HG02571 (cell line): ENCODE data around the gene GRIA1.
"Not testable (repeated sequence)": the region's sequence is repeated elsewhere in the genome, so short reads cannot be mapped to it uniquely, and the experiment has no call there.

Experiments
- ATAC-seq: cut with Tn5 transposase; IDR thresholded peaks from one replicate; pipeline ENCODE4 v1.9.1; 2021; ENCODE audit warnings: mild to moderate bottlenecking, moderate library complexity; ENCODE audit not compliant: unreplicated experiment

The GRIA1 gene

GRCh38 chr5:153816870-153817269 is 326.4 kb downstream of the GRIA1 start:
- ATAC-seq: no peak

- ATAC-seq: no peak
Measured at GRCh38 chr5:153818626-153819025, 328.2 kb downstream of the GRIA1 start.

GRCh38 chr5:153823036-153823435 is 332.6 kb downstream of the GRIA1 start:
- ATAC-seq: no peak

- no peak for ATAC-seq
Measured at GRCh38 chr5:153824909-153825308, 334.4 kb downstream of the GRIA1 start.

GRCh38 chr5:153827397-153827796 is 336.9 kb downstream of the GRIA1 start:
- ATAC-seq: no peak

- ATAC-seq: no peak
Measured at GRCh38 chr5:153829510-153830065, 339.1 kb downstream of the GRIA1 start.

GRCh38 chr5:153831973-153832372 is 341.5 kb downstream of the GRIA1 start:
- ATAC-seq: peak; percentile 80

- ATAC-seq: no peak
Measured at GRCh38 chr5:153835891-153836515, 345.5 kb downstream of the GRIA1 start.

- not testable (repeated sequence) for ATAC-seq
Measured at GRCh38 chr5:153849303-153850113, 359.0 kb downstream of the GRIA1 start.

GRCh38 chr5:153860195-153860886 is 369.9 kb downstream of the GRIA1 start:
- ATAC-seq: no peak

- ATAC-seq: not testable (repeated sequence)
Measured at GRCh38 chr5:153862906-153863305, 372.4 kb downstream of the GRIA1 start.
